HAP-1 (cell line): Measurements from ENCODE around the gene FKBP2.

Experiments
- DNase-seq, 2 experiments: peaks; one replicate each; pipeline ENCODE4 v3.0.0-alpha.2; 2016 to 2020; ENCODE audit warnings: low spot score in 2 of 2
- H3K27me3 ChIP-seq: fragments of 250-450 bp; sonication (Bioruptor Pico); 2 replicates; pipeline ENCODE4 v1.5.1; 2020; ENCODE audit warnings: low read depth, mild to moderate bottlenecking, moderate library complexity
- H3K36me3 ChIP-seq: fragments of 250-450 bp; sonication (Bioruptor Pico); replicated peaks from 2 replicates; pipeline ENCODE4 v1.5.1; 2020; ENCODE audit warnings: mild to moderate bottlenecking
- H3K4me1 ChIP-seq: fragments of 250-450 bp; sonication (Bioruptor Pico); 2 replicates; pipeline ENCODE4 v1.5.1; 2020; ENCODE audit warnings: mild to moderate bottlenecking
- H3K4me3 ChIP-seq: fragments of 250-450 bp; sonication (Bioruptor Pico); 2 replicates; pipeline ENCODE4 v1.5.1; 2020; ENCODE audit warnings: mild to moderate bottlenecking, moderate library complexity
- H3K9me3 ChIP-seq: fragments of 250-450 bp; sonication (Bioruptor Pico); 2 replicates; pipeline ENCODE4 v1.5.1; 2020; ENCODE audit warnings: mild to moderate bottlenecking, moderate library complexity
- in situ Hi-C: fragments of 300-500 bp; cut with MboI; formaldehyde crosslinking; loops from 3 replicates; pipeline ENCODE4 v1.14.3; 2020; ENCODE audit warnings: low sequenced_read_pairs, inconsistent platforms, mixed read lengths

Gene FKBP2

GRCh38 chr11:64252003-64252872, 11.3 kb downstream of the FKBP2 start:
- H3K36me3 ChIP-seq = peaks cover 22% of the 10 kb centered on the region
- in situ Hi-C loops = loop anchor here (25.0 kb wide), 1 partner anchor 860 kb away; the partner anchor contains the start of genes FAU, MRPL49, TM7SF2 and ZNHIT2
- H3K4me1 ChIP-seq = peaks cover 12% of the 10 kb centered on the region
- H3K4me3 ChIP-seq = peak overlapping the region; percentile 70
- DNase-seq = peak in 1 of 2 experiments; percentile 75
- H3K9me3 ChIP-seq = no peaks in the 10 kb centered on the region
- H3K27me3 ChIP-seq = no peaks in the 10 kb centered on the region

- Histone ChIP-seq H3K36me3 (peaks cover 26% of the 10 kb centered on the region), H3K9me3 (no peaks in the 10 kb centered on the region), H3K27me3 (no peaks in the 10 kb centered on the region), H3K4me1 (peaks cover 7% of the 10 kb centered on the region), H3K4me3 (no peak overlapping the region)
- in situ Hi-C loops = loop anchor here (25.0 kb wide), 1 partner anchor 859 kb away; the partner anchor contains the start of genes FAU, MRPL49, TM7SF2 and ZNHIT2
- no peak for DNase-seq
Observed at GRCh38 chr11:64253043-64253442, 12.1 kb downstream of the FKBP2 start.

- Histone ChIP-seq H3K36me3 (peaks cover 30% of the 10 kb centered on the region), H3K27me3 (no peaks in the 10 kb centered on the region), H3K4me1 (peaks cover 7% of the 10 kb centered on the region), H3K9me3 (no peaks in the 10 kb centered on the region), H3K4me3 (no peak overlapping the region)
- no peak for DNase-seq
- in situ Hi-C loops = loop anchor here (25.0 kb wide), 1 partner anchor 859 kb away; the partner anchor contains the start of genes FAU, MRPL49, TM7SF2 and ZNHIT2
Observed at GRCh38 chr11:64253481-64253880, 12.6 kb downstream of the FKBP2 start.

- Histone ChIP-seq H3K4me3 (no peak overlapping the region), H3K4me1 (peaks cover 7% of the 10 kb centered on the region), H3K9me3 (no peaks in the 10 kb centered on the region), H3K36me3 (peaks cover 39% of the 10 kb centered on the region), H3K27me3 (no peaks in the 10 kb centered on the region)
- no peak for DNase-seq
- in situ Hi-C loops = loop anchor here (25.0 kb wide), 1 partner anchor 858 kb away; the partner anchor contains the start of genes FAU, MRPL49, TM7SF2 and ZNHIT2
Observed at GRCh38 chr11:64254326-64254725, 13.4 kb downstream of the FKBP2 start.

- H3K4me1 ChIP-seq = peaks cover 6% of the 10 kb centered on the region
- in situ Hi-C loops = loop anchor here (25.0 kb wide), 1 partner anchor 857 kb away; the partner anchor contains the start of genes FAU, MRPL49, TM7SF2 and ZNHIT2
- DNase-seq = no peak
- peaks cover 50% of the 10 kb centered on the region for H3K36me3 ChIP-seq
- no peaks in the 10 kb centered on the region for H3K27me3 ChIP-seq
- H3K4me3 ChIP-seq = no peak overlapping the region
- H3K9me3 ChIP-seq = no peaks in the 10 kb centered on the region
Observed at GRCh38 chr11:64255135-64256128, 14.5 kb downstream of the FKBP2 start.

- no peak for DNase-seq
- in situ Hi-C loops = loop anchor here (25.0 kb wide), 1 partner anchor 856 kb away; the partner anchor contains the start of genes FAU, MRPL49, TM7SF2 and ZNHIT2
Observed at GRCh38 chr11:64256300-64256699, 15.4 kb downstream of the FKBP2 start.

GRCh38 chr11:64258356-64258755, 17.5 kb downstream of the FKBP2 start:
- H3K27me3 ChIP-seq = no peaks in the 10 kb centered on the region
- in situ Hi-C loops = loop anchor here (25.0 kb wide), 1 partner anchor 854 kb away; the partner anchor contains the start of genes FAU, MRPL49, TM7SF2 and ZNHIT2
- no peaks in the 10 kb centered on the region for H3K9me3 ChIP-seq
- H3K36me3 ChIP-seq = peaks cover 73% of the 10 kb centered on the region
- no peaks in the 10 kb centered on the region for H3K4me1 ChIP-seq
- DNase-seq = no peak
- no peak overlapping the region for H3K4me3 ChIP-seq

More at GRCh38 chr11:64256300-64256699, 15.4 kb downstream of the FKBP2 start:
- Histone ChIP-seq H3K27me3 (no peaks in the 10 kb centered on the region), H3K9me3 (no peaks in the 10 kb centered on the region), H3K36me3 (peaks cover 54% of the 10 kb centered on the region), H3K4me3 (no peak overlapping the region), H3K4me1 (no peaks in the 10 kb centered on the region)

- no peak for DNase-seq
- Histone ChIP-seq H3K4me3 (no peak overlapping the region), H3K27me3 (no peaks in the 10 kb centered on the region), H3K9me3 (no peaks in the 10 kb centered on the region), H3K4me1 (no peaks in the 10 kb centered on the region), H3K36me3 (peaks cover 79% of the 10 kb centered on the region)
- in situ Hi-C loops = loop anchor here (25.0 kb wide), 1 partner anchor 853 kb away; the partner anchor contains the start of genes FAU, MRPL49, TM7SF2 and ZNHIT2
Observed at GRCh38 chr11:64258946-64259532, 18.1 kb downstream of the FKBP2 start.

GRCh38 chr11:64259533-64260067, 18.7 kb downstream of the FKBP2 start:
- Histone ChIP-seq H3K9me3 (no peaks in the 10 kb centered on the region), H3K27me3 (no peaks in the 10 kb centered on the region), H3K36me3 (peaks cover 83% of the 10 kb centered on the region), H3K4me3 (no peak overlapping the region), H3K4me1 (no peaks in the 10 kb centered on the region)
- in situ Hi-C loops = loop anchor here (25.0 kb wide), 1 partner anchor 853 kb away; the partner anchor contains the start of genes FAU, MRPL49, TM7SF2 and ZNHIT2
- no peak for DNase-seq

- in situ Hi-C loops = loop anchor here (25.0 kb wide), 1 partner anchor 852 kb away; the partner anchor contains the start of genes FAU, MRPL49, TM7SF2 and ZNHIT2
- H3K36me3 ChIP-seq = peaks cover 77% of the 10 kb centered on the region
- H3K27me3 ChIP-seq = no peaks in the 10 kb centered on the region
Observed at GRCh38 chr11:64260147-64260708, 19.3 kb downstream of the FKBP2 start.

GRCh38 chr11:64261556-64262080, 20.7 kb downstream of the FKBP2 start:
- Histone ChIP-seq H3K27me3 (no peaks in the 10 kb centered on the region), H3K9me3 (no peaks in the 10 kb centered on the region), H3K4me1 (no peaks in the 10 kb centered on the region), H3K4me3 (no peak overlapping the region), H3K36me3 (peaks cover 79% of the 10 kb centered on the region)
- in situ Hi-C loops = loop anchor here (25.0 kb wide), 1 partner anchor 851 kb away; the partner anchor contains the start of genes FAU, MRPL49, TM7SF2 and ZNHIT2
- no peak for DNase-seq

More at GRCh38 chr11:64260147-64260708, 19.3 kb downstream of the FKBP2 start:
- H3K4me1 ChIP-seq = no peaks in the 10 kb centered on the region
- no peaks in the 10 kb centered on the region for H3K9me3 ChIP-seq
- H3K4me3 ChIP-seq = no peak overlapping the region
- no peak for DNase-seq
